B cell (primary cell): ENCODE data around the gene SYNE1. TPM values are rescaled to one million over a fixed set of nuclear protein-coding genes. Genes with fewer than 3 reads are reported as not detected.
"Not testable (repeated sequence)": the region's sequence is repeated elsewhere in the genome, so short reads cannot be mapped to it uniquely, and the experiment has no call there.

ENCODE experiments used
- ATAC-seq: fragments of 200-7000 bp; cut with Tn5 transposase; one replicate; pipeline ENCODE4 v1.10.0; 2021; ENCODE audit warnings: low read depth, mild to moderate bottlenecking, moderate number of reproducible peaks, moderate library complexity
- CTCF ChIA-PET: fragments of 350-600 bp; sonication (Branson Sonifier 250); formaldehyde crosslinking; loops from one replicate; lab custom pipeline; 2021; ENCODE audit warnings: antibody characterized with exemption, inconsistent platforms; lab: Charles Lee
- POLR2A ChIA-PET: fragments of 350-600 bp; sonication (Branson Sonifier 250); formaldehyde crosslinking; loops from one replicate; lab custom pipeline; 2021; ENCODE audit warnings: antibody characterized with exemption; lab: Charles Lee
- DNase-seq: peaks from one replicate; pipeline ENCODE4 v3.0.0; 2013
- H2AFZ ChIP-seq: 2 replicates; pipeline ENCODE4 v1.6.1; 2012; ENCODE audit warnings: mild to moderate bottlenecking, low read depth, low read length; ENCODE audit not compliant: insufficient read depth, poor library complexity, severe bottlenecking
- H3K27ac ChIP-seq, 2 donors: 1 replicate in 1 of 2; 2 replicates in 1 of 2; pipeline ENCODE4 v1.5.1; 2012 to 2013; ENCODE audit warnings: low read length in 2 of 2, mild to moderate bottlenecking in 2 of 2, moderate library complexity in 1 of 2
- H3K27me3 ChIP-seq, 4 experiments: fragments of 200-600 bp in 1 of 4; sonication (generic) in 1 of 4; replicated peaks in 1 of 4; 1 replicate in 2 of 4; 2 replicates in 2 of 4; pipeline versions ENCODE4 v1.6.1 to v1.7.0; 2013 to 2016; ENCODE audit warnings: low read length in 3 of 4, mild to moderate bottlenecking in 2 of 4, mixed read lengths in 1 of 4, moderate library complexity in 1 of 4; ENCODE audit not compliant: insufficient read depth in 4 of 4, control insufficient read depth in 3 of 4; ENCODE audit errors: control extremely low read depth in 1 of 4
- H3K36me3 ChIP-seq, 2 experiments: replicated peaks in 1 of 2; 1 replicate in 1 of 2; 2 replicates in 1 of 2; pipeline versions ENCODE4 v1.6.1 to v1.7.1; 2013; ENCODE audit warnings: low read length in 1 of 2; ENCODE audit not compliant: insufficient read depth in 2 of 2, control insufficient read depth in 1 of 2; ENCODE audit errors: control extremely low read depth in 1 of 2, extremely low read depth in 1 of 2
- H3K4me1 ChIP-seq, 2 donors: fragments of 200-600 bp in 1 of 2; sonication (generic) in 1 of 2; 1 replicate in 1 of 2; 2 replicates in 1 of 2; pipeline versions ENCODE4 v1.5.1 to v1.6.1; 2013 to 2017; ENCODE audit warnings: low read length in 2 of 2; ENCODE audit not compliant: control insufficient read depth in 2 of 2, insufficient read depth in 2 of 2
- H3K4me2 ChIP-seq: replicated peaks from 2 replicates; pipeline ENCODE3; 2012; ENCODE audit warnings: mild to moderate bottlenecking, low read depth, low read length; ENCODE audit not compliant: poor library complexity, severe bottlenecking
- H3K4me3 ChIP-seq, 5 experiments: fragments of 200-600 bp in 1 of 5; sonication (generic) in 1 of 5; 1 replicate in 3 of 5; 2 replicates in 2 of 5; pipeline versions ENCODE4 v1.5.1 to v1.7.0; 2011 to 2016; ENCODE audit warnings: low read length in 4 of 5, mild to moderate bottlenecking in 4 of 5, low read depth in 2 of 5, control low read depth in 1 of 5, moderate library complexity in 1 of 5; ENCODE audit not compliant: insufficient read depth in 1 of 5; ENCODE audit errors: control extremely low read depth in 1 of 5, extremely low read depth in 1 of 5
- H3K79me2 ChIP-seq: fragments of 200-600 bp; sonication (generic); one replicate; pipeline ENCODE4 v1.6.0; 2016; ENCODE audit warnings: low read length; ENCODE audit not compliant: control insufficient read depth, insufficient read depth
- H3K9ac ChIP-seq: fragments of 200-600 bp; sonication (generic); 2 replicates; pipeline ENCODE4 v1.6.1; 2017; ENCODE audit warnings: mild to moderate bottlenecking, low read length, moderate library complexity
- H3K9me3 ChIP-seq, 3 donors: one replicate each; pipeline versions ENCODE4 v1.6.1 to v1.7.1; 2013; ENCODE audit warnings: low read length in 2 of 3; ENCODE audit not compliant: control insufficient read depth in 2 of 3, insufficient read depth in 1 of 3; ENCODE audit errors: control extremely low read depth in 1 of 3
- H4K20me1 ChIP-seq: 2 replicates; pipeline ENCODE4 v1.6.0; 2012; ENCODE audit warnings: mild to moderate bottlenecking, low read length; ENCODE audit not compliant: insufficient read depth, control insufficient read depth, poor library complexity, severe bottlenecking
- H3K27ac Mint-ChIP-seq: one replicate; pipeline ENCODE4 v1.8.0; 2021; ENCODE audit warnings: mixed read lengths
- H3K27me3 Mint-ChIP-seq: one replicate; pipeline ENCODE4 v1.8.0; 2021; ENCODE audit warnings: mixed read lengths
- H3K4me1 Mint-ChIP-seq: one replicate; pipeline ENCODE4 v1.8.0; 2021; ENCODE audit warnings: mixed read lengths
- H3K4me3 Mint-ChIP-seq: one replicate; pipeline ENCODE4 v1.8.0; 2021; ENCODE audit warnings: mixed read lengths
- H3K9me3 Mint-ChIP-seq: one replicate; pipeline ENCODE4 v1.8.0; 2022; ENCODE audit warnings: mixed read lengths; ENCODE audit not compliant: insufficient read depth
- EZH2 ChIP-seq: IDR thresholded peaks from 2 replicates; pipeline ENCODE4 v1.6.1; 2012; ENCODE audit warnings: borderline replicate concordance, low read depth, mild to moderate bottlenecking, moderate library complexity, low read length; ENCODE audit not compliant: insufficient read depth, poor library complexity, severe bottlenecking
- WGBS: methylation state at CpG from one replicate; pipeline ENCODE4 v1.1.5; 2013; ENCODE audit warnings: missing lambda C conversion rate; ENCODE audit not compliant: insufficient coverage; 5-methylcytosine and 5-hydroxymethylcytosine counted together
- intact Hi-C: fragments of 100-400 bp; cut with micrococcal nuclease; formaldehyde crosslinking; loops from one replicate; pipeline ENCODE4 v1.10.0; 2022
- polyA plus RNA-seq: library from polyadenylated mRNA; depleted of rRNA; stranded (reverse); fragments of >200 nt; gene quantifications from 2 replicates; pipeline ENCODE4 v1.2.3, GENCODE V29; 2012
- total RNA-seq, 2 donors: library from RNA; stranded (reverse); fragments of 120-200 nt in 1 of 2; gene quantifications; 1 replicate in 1 of 2; 2 replicates in 1 of 2; pipeline versions ENCODE4 v1.2.3 to v1.2.4, GENCODE V29; 2013 to 2022
- TF ChIP-seq, protein P1 (sequence below): fragments of 200-600 bp; IDR thresholded peaks from one replicate; pipeline ENCODE4 v1.8.0; 2022; ENCODE audit warnings: antibody characterized with exemption, mild to moderate bottlenecking

Gene SYNE1
- total and polyA plus RNA-seq, 2 donors (not counting 1 experiment from before 2014, with no cell fraction given), result 49.2 to 108 TPM

DNA sequence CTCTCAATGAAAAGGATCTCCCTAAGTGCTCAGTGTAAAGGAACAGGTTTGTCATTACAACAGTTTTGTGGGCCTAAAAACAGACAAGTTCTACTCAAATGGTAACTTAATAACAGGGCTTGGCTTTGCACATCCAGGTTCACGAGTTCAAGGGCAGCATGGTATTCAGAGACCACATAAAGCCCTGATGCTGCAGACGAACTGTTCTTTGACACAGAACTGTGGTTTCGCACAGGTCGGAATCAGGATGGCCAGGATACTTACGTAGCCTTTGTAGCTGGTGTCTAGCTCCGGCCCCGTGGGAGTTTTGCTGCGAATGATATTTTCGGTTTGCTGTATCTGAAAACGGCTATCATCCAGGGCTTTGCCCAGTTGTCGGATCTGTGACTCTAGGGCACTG is 493.8 kb downstream of the SYNE1 start:
- POLR2A ChIA-PET, result no interaction called here
- 97% methylated on average over 9 of the region's 11 CpGs for WGBS

GRCh38 chr6:152142105-152142504 is 495.1 kb downstream of the SYNE1 start:
- H3K27me3 Mint-ChIP-seq, result no peaks in the 10 kb centered on the region
- Histone ChIP-seq H3K79me2 (no peaks in the 10 kb centered on the region), H3K4me1 (no peaks in the 10 kb centered on the region), H2AFZ (no peak overlapping the region), H3K9ac (no peak overlapping the region), H3K27ac (no peak overlapping the region), H3K4me3 (no peak overlapping the region), H3K36me3 (peaks cover 6 to 90% of the 10 kb centered on the region in 2 experiments), H3K27me3 (no peaks in the 10 kb centered on the region), H3K9me3 (no peaks in the 10 kb centered on the region), H3K4me2 (no peak overlapping the region), H4K20me1 (no peaks in the 10 kb centered on the region)
- intact Hi-C loops, result no loop called here
- 100% methylated on average over 1 of the region's 5 CpGs for WGBS
- ATAC-seq (no peak), DNase-seq (no peak)
- no peaks in the 10 kb centered on the region for H3K9me3 Mint-ChIP-seq
- no peak overlapping the region for H3K27ac Mint-ChIP-seq
- H3K4me1 Mint-ChIP-seq, result no peaks in the 10 kb centered on the region
- H3K4me3 Mint-ChIP-seq, result no peak overlapping the region
- CTCF ChIA-PET, result no interaction called here
- no peak for TF ChIP-seq EZH2
- POLR2A ChIA-PET, result no interaction called here

More for the DNA sequence above, 493.8 kb downstream of the SYNE1 start:
- H3K4me3 ChIP-seq, result no peak overlapping the region
- no peaks in the 10 kb centered on the region for H3K27me3 Mint-ChIP-seq
- H2AFZ ChIP-seq, result no peak overlapping the region
- no peak overlapping the region for H3K27ac Mint-ChIP-seq
- no peaks in the 10 kb centered on the region for H3K9me3 Mint-ChIP-seq
- CTCF ChIA-PET, result interaction anchor here (1.4 kb wide), 1 partner anchor 42 kb away, joined by 4 read pairs; no protein-coding TSS in a partner anchor
- no peak overlapping the region for H3K27ac ChIP-seq
- TF ChIP-seq EZH2, result no peak
- TF ChIP-seq, protein P1, sequence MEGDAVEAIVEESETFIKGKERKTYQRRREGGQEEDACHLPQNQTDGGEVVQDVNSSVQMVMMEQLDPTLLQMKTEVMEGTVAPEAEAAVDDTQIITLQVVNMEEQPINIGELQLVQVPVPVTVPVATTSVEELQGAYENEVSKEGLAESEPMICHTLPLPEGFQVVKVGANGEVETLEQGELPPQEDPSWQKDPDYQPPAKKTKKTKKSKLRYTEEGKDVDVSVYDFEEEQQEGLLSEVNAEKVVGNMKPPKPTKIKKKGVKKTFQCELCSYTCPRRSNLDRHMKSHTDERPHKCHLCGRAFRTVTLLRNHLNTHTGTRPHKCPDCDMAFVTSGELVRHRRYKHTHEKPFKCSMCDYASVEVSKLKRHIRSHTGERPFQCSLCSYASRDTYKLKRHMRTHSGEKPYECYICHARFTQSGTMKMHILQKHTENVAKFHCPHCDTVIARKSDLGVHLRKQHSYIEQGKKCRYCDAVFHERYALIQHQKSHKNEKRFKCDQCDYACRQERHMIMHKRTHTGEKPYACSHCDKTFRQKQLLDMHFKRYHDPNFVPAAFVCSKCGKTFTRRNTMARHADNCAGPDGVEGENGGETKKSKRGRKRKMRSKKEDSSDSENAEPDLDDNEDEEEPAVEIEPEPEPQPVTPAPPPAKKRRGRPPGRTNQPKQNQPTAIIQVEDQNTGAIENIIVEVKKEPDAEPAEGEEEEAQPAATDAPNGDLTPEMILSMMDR, result no peak
- no peaks in the 10 kb centered on the region for H3K4me1 ChIP-seq
- no peaks in the 10 kb centered on the region for H3K4me1 Mint-ChIP-seq
- no peak overlapping the region for H3K4me2 ChIP-seq
- DNase-seq (no peak), ATAC-seq (no peak)
- no peaks in the 10 kb centered on the region for H4K20me1 ChIP-seq
- no peaks in the 10 kb centered on the region for H3K9me3 ChIP-seq
- no peaks in the 10 kb centered on the region for H3K79me2 ChIP-seq
- peaks cover 10 to 92% of the 10 kb centered on the region in 2 experiments for H3K36me3 ChIP-seq
- no peak overlapping the region for H3K4me3 Mint-ChIP-seq
- H3K9ac ChIP-seq, result no peak overlapping the region
- H3K27me3 ChIP-seq, result no peaks in the 10 kb centered on the region
- intact Hi-C loops, result no loop called here

GRCh38 chr6:152138344-152138743 is 498.8 kb downstream of the SYNE1 start:
- H3K4me3 Mint-ChIP-seq, H3K27me3 Mint-ChIP-seq, H3K4me1 ChIP-seq, H3K4me3 ChIP-seq, H3K27ac ChIP-seq, H4K20me1 ChIP-seq, ATAC-seq, H3K9me3 Mint-ChIP-seq, DNase-seq, H3K27me3 ChIP-seq, H3K4me1 Mint-ChIP-seq, H3K79me2 ChIP-seq, intact Hi-C loops, H2AFZ ChIP-seq, POLR2A ChIA-PET, H3K27ac Mint-ChIP-seq, H3K9me3 ChIP-seq, H3K4me2 ChIP-seq, H3K9ac ChIP-seq, CTCF ChIA-PET: not testable (repeated sequence)
- H3K36me3 ChIP-seq, result peaks cover 0 to 89% of the 10 kb centered on the region in 2 experiments
- WGBS, result 100% methylated on average over 4 of the region's 6 CpGs
